DMS 273 (cell line): Measurements from ENCODE around the gene EXOC4.
A peak's percentile ranks its signal among the peaks of the same experiment; 100 is the strongest.

ENCODE experiments used
- DNase-seq: peaks from one replicate; lab custom pipeline; 2025; ENCODE audit not compliant: unreplicated experiment; lab: John Stamatoyannopoulos, UW

EXOC4 gene

GRCh38 chr7:133564484-133564883 lies 311.6 kb downstream of the EXOC4 start:
- DNase-seq: no peak

GRCh38 chr7:133568544-133568943 lies 315.7 kb downstream of the EXOC4 start:
- DNase-seq: no peak

DNA sequence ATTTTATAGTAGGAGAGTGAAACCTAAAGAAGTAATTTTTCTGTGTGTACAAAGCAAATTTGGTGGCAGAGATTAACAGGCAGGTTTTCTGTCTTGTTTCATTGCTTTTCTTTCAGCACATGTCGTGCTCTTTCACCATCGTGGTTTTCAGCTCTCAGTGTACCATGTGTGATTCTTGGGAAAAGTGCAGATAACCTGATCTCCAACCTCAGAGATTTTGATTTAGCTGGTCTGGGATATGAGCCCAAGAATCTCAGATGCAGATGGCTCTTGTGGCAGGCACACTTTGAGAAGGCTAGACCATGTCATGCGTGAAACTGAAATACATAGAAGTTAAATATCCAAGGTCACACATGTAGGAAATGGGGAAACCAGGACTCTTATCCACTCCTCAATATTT lies 317.4 kb downstream of the EXOC4 start:
- peak; percentile 49 for DNase-seq

DNA sequence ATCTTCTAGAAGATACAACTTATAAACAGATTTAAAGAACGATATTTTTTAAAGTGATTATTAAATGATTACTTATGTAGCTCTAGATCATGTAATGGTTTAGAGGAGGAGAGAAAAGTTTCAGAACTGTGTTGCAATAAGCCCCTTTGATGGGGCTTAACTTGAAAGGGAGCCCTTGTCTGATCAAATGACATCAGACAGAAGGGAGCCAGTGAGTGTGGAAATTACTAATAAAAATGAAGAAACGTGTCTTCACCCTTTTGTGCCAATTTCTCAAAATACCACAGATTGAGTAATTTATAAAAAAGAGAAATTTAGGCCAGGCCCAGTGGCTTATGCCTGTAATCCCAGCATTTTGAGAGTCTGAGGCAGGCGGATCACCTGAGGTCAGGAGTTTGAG lies 318.2 kb downstream of the EXOC4 start:
- DNase-seq: no peak

- no peak for DNase-seq
Observed at GRCh38 chr7:133572087-133572486, 319.2 kb downstream of the EXOC4 start.

GRCh38 chr7:133572843-133573242 lies 320.0 kb downstream of the EXOC4 start:
- DNase-seq: peak; percentile 53

GRCh38 chr7:133573554-133574265 lies 320.8 kb downstream of the EXOC4 start:
- no peak for DNase-seq

GRCh38 chr7:133575726-133576440 lies 323.0 kb downstream of the EXOC4 start:
- peak; percentile 96 for DNase-seq

- DNase-seq: peak; percentile 47
Observed at GRCh38 chr7:133576612-133577168, 323.8 kb downstream of the EXOC4 start.

- no peak for DNase-seq
Observed at GRCh38 chr7:133582766-133583523, 330.1 kb downstream of the EXOC4 start.

DNA sequence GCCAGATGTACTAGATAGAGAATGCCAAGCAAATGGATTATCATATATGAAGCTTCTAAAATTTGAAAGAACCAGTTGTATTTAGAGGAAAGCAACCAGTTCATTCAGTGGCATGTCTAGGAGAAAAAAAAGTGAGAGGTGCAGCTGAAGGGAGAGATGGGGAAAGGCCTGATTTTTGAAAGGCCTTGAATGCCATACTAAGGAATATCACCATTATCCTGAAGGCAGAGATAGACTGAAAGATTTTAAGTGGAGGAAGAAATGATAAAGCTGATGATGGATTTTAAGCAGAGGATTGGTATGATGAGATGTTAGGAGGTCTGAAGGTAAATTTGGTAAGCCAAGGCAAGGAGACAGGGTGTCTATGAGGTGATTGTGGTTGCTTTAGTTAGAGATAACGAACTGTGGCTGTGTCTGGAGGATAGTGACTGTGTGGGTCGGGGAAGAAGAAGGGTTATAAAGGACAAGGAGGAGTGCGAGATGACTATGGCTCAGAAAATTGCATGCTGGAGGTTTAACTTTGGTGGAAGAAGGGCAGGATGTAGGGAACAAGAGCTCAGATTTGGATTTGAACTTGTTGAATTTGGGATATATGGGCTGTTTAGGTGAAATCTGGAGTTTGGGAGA lies 330.8 kb downstream of the EXOC4 start:
- DNase-seq: no peak

- no peak for DNase-seq
Observed at GRCh38 chr7:133584956-133585668, 332.2 kb downstream of the EXOC4 start.

DNA sequence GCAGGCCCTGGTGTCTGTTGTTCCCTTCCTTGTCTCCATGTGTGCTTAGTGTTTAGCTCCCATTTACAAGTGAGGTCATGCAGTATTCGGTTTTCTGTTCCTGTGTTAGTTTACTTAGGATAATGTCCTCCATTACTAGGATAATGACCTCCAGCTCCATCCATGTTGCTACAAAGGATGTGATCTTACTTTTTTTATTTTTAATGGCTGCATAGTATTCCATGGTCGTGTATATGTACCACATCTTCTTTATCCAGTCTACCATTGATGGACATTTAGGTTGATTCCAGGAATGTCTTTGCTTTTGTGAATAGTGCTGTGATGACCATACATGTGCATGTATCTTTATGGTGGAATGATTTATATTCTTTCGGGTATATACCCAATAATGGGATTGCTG lies 333.4 kb downstream of the EXOC4 start:
- DNase-seq: no peak

GRCh38 chr7:133587903-133588302 lies 335.0 kb downstream of the EXOC4 start:
- DNase-seq: no peak

- DNase-seq: no peak
Observed at GRCh38 chr7:133590795-133591194, 337.9 kb downstream of the EXOC4 start.

GRCh38 chr7:133591704-133592340 lies 338.9 kb downstream of the EXOC4 start:
- no peak for DNase-seq

- DNase-seq: no peak
Observed at GRCh38 chr7:133593561-133593960, 340.7 kb downstream of the EXOC4 start.

DNA sequence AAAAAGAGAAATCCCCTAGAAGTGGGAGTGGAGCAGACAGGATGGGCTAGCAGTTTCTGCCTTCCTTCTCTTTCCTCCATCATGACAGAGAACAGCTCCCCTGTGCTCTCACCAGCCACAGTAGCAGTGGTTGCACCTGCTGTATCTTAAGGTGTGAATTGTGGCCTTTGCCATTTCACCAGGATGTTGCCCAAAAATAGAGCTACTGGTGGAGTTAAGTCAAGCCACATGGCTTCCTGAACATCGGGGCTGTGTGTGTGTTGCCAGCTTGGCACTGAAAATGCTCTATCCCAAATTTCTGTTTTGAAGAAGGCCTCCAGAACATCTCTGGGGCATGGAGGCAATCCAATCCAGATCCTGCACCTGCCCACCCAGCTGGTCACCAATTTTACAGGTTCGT lies 348.7 kb downstream of the EXOC4 start:
- peak; percentile 52 for DNase-seq

DNA sequence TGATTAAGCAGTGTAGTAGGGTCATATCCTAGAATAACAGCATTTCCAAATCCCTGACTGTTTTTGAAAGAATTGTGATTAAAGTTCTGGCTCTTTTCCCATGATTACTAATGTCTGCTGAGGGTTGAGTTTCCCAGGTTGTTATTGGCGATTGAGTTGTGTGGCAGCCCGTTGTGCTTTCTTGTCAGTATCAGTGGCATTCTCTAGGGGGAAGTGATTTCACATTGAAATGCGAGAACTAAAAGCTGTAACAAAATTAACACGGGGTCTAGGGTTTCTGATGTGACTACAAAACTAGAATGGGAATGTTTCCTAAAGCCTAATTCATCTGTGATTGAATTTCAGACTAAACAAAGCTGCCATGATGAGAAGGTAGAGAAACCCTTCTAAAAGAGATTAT lies 349.4 kb downstream of the EXOC4 start:
- DNase-seq: peak; percentile 83

DNA sequence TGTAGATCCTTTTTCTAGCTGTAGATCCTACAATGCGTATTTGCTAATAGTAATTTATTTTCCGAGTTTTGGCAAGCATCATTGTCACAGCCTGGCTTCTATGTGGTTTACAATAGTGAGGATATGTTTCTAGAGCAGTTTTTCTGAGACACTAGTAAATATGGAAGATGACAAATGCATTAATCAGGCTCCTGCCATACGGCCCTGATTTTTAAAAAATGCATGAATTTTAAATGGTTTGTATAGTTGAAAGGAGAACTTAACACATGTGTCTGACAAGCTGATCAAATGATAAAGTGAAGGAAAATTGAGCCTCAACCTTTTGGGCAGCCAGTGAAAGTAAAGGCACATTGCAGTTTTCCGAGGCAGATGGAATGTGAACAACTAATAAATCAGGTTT lies 354.1 kb downstream of the EXOC4 start:
- DNase-seq: no peak
